Uterus (tissue), 4 donors: ENCODE measurements around the gene CREB5. TPM values are rescaled to one million over a fixed set of nuclear protein-coding genes. Genes with fewer than 3 reads are reported as not detected.
A peak's percentile ranks its signal among the peaks of the same experiment; 100 is the strongest.

Source experiments
- DNase-seq, 2 donors: peaks; one replicate each; pipeline ENCODE4 v3.0.0-alpha.2; 2019 to 2020
- H3K27ac ChIP-seq, 2 donors: fragments of 200-600 bp; sonication (generic); 1 replicate in 1 of 2; 2 replicates in 1 of 2; pipeline ENCODE4 v1.5.1; 2016 to 2018
- H3K27me3 ChIP-seq, 2 donors: fragments of 200-600 bp; sonication (generic); one replicate each; pipeline ENCODE4 v1.5.1; 2018 to 2019; ENCODE audit warnings: control low read depth in 1 of 2
- H3K36me3 ChIP-seq, 2 donors: fragments of 200-600 bp; sonication (generic); one replicate each; pipeline ENCODE4 v1.5.1; 2019; ENCODE audit warnings: control low read depth in 1 of 2
- H3K4me1 ChIP-seq, 2 donors: fragments of 200-600 bp; sonication (generic); one replicate each; pipeline ENCODE4 v1.5.1; 2018 to 2019; ENCODE audit warnings: control low read depth in 1 of 2
- H3K4me3 ChIP-seq, 2 donors: fragments of 200-600 bp; sonication (generic); 1 replicate in 1 of 2; 2 replicates in 1 of 2; pipeline ENCODE4 v1.5.1; 2018 to 2019; ENCODE audit warnings: mild to moderate bottlenecking in 1 of 2
- H3K9me3 ChIP-seq, 2 donors: fragments of 200-600 bp; sonication (generic); one replicate each; pipeline ENCODE4 v1.5.1; 2019; ENCODE audit warnings: control low read depth in 1 of 2
- POLR2A ChIP-seq, 2 donors: fragments of 450-650 bp; IDR thresholded peaks; one replicate each; pipeline ENCODE4 v1.6.1; 2016; ENCODE audit warnings: antibody characterized with exemption in 2 of 2, mild to moderate bottlenecking in 1 of 2, moderate library complexity in 1 of 2
- intact Hi-C: fragments of 100-400 bp; cut with DNase I; formaldehyde crosslinking; loops from one replicate; pipeline ENCODE4 v1.15.1; 2023; ENCODE audit warnings: low total_unique reads
- total RNA-seq, 4 donors: library from RNA; depleted of rRNA in 3 of 4; stranded (reverse); fragments of >200 nt in 3 of 4; gene quantifications; one replicate each; pipeline versions ENCODE4 v1.1.0 to v1.2.4, GENCODE V29; 2014 to 2023
- TF ChIP-seq, protein P1 (sequence below), 4 experiments: fragments of 200-600 bp in 2 of 4; fragments of 450-650 bp in 2 of 4; sonication (generic) in 2 of 4; IDR thresholded peaks; one replicate each; pipeline ENCODE4 v1.5.1; 2016 to 2019; ENCODE audit warnings: antibody characterized with exemption in 4 of 4, mild to moderate bottlenecking in 2 of 4, moderate library complexity in 1 of 4
- donor health status: DM: yes; HTN: yes; CAD: no.

Gene CREB5
- total RNA-seq, 4 donors from 2014 or later, result 7.1 to 40.2 (median 23.9) TPM

GRCh38 chr7:28417321-28417940 lies 5.1 kb downstream of the CREB5 start:
- no peaks in the 10 kb centered on the region for H3K9me3 ChIP-seq
- no peaks in the 10 kb centered on the region for H3K27me3 ChIP-seq
- no peak for TF ChIP-seq POLR2A (IDR thresholded peaks at IDR 0.05)
- TF ChIP-seq, protein P1, sequence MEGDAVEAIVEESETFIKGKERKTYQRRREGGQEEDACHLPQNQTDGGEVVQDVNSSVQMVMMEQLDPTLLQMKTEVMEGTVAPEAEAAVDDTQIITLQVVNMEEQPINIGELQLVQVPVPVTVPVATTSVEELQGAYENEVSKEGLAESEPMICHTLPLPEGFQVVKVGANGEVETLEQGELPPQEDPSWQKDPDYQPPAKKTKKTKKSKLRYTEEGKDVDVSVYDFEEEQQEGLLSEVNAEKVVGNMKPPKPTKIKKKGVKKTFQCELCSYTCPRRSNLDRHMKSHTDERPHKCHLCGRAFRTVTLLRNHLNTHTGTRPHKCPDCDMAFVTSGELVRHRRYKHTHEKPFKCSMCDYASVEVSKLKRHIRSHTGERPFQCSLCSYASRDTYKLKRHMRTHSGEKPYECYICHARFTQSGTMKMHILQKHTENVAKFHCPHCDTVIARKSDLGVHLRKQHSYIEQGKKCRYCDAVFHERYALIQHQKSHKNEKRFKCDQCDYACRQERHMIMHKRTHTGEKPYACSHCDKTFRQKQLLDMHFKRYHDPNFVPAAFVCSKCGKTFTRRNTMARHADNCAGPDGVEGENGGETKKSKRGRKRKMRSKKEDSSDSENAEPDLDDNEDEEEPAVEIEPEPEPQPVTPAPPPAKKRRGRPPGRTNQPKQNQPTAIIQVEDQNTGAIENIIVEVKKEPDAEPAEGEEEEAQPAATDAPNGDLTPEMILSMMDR (IDR thresholded peaks at IDR 0.05), result no peak
- intact Hi-C loops, result no loop called here
- no peaks in the 10 kb centered on the region for H3K4me1 ChIP-seq
- no peak for DNase-seq
- H3K36me3 ChIP-seq, result no peaks in the 10 kb centered on the region
- no peak overlapping the region for H3K27ac ChIP-seq
- H3K4me3 ChIP-seq, result no peak overlapping the region

GRCh38 chr7:28418311-28418710 lies 6.0 kb downstream of the CREB5 start:
- no peak for DNase-seq
- TF ChIP-seq, protein P1 (IDR thresholded peaks at IDR 0.05), result no peak
- TF ChIP-seq POLR2A (IDR thresholded peaks at IDR 0.05), result no peak
- Histone ChIP-seq H3K27ac (no peak overlapping the region), H3K4me1 (no peaks in the 10 kb centered on the region), H3K27me3 (no peaks in the 10 kb centered on the region), H3K36me3 (no peaks in the 10 kb centered on the region), H3K4me3 (no peak overlapping the region), H3K9me3 (no peaks in the 10 kb centered on the region)
- intact Hi-C loops, result no loop called here

GRCh38 chr7:28418966-28419365 lies 6.6 kb downstream of the CREB5 start:
- TF ChIP-seq, protein P1 (IDR thresholded peaks at IDR 0.05), result no peak
- TF ChIP-seq POLR2A (IDR thresholded peaks at IDR 0.05), result no peak
- intact Hi-C loops, result no loop called here
- Histone ChIP-seq H3K27ac (no peak overlapping the region), H3K36me3 (no peaks in the 10 kb centered on the region), H3K27me3 (no peaks in the 10 kb centered on the region), H3K4me3 (no peak overlapping the region), H3K9me3 (no peaks in the 10 kb centered on the region), H3K4me1 (no peaks in the 10 kb centered on the region)
- no peak for DNase-seq

- no peaks in the 10 kb centered on the region for H3K27me3 ChIP-seq
- DNase-seq, result peak in 1 of 2 donors; percentile 45
- no peak overlapping the region for H3K4me3 ChIP-seq
- intact Hi-C loops, result no loop called here
- no peaks in the 10 kb centered on the region for H3K9me3 ChIP-seq
- H3K27ac ChIP-seq, result no peak overlapping the region
- TF ChIP-seq, protein P1 (IDR thresholded peaks at IDR 0.05), result no peak
- no peak for TF ChIP-seq POLR2A (IDR thresholded peaks at IDR 0.05)
- H3K4me1 ChIP-seq, result no peaks in the 10 kb centered on the region
- H3K36me3 ChIP-seq, result no peaks in the 10 kb centered on the region
These were observed 7.4 kb downstream of the CREB5 start for GRCh38 chr7:28419716-28420115.

DNA sequence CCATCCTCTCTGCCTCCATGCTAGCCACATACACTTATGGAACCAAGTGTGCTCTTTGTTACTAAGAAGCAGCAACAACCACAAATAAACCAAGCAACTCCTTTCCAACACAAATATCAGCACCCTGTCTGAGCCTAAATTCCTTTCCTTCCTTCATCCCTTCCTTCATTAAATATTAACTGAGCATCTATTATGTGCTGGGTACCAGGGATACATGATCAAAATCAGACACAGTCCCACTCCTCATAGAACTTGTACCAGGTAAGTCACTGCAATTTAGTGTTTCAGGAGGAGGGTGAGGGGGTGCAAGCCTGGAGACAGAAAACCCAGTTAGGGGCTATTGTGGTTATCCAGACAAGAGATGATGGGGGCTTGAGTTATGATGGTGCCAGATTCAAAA lies 10.8 kb downstream of the CREB5 start:
- H3K9me3 ChIP-seq, result no peaks in the 10 kb centered on the region
- H3K27me3 ChIP-seq, result no peaks in the 10 kb centered on the region
- no peak overlapping the region for H3K4me3 ChIP-seq
- H3K36me3 ChIP-seq, result no peaks in the 10 kb centered on the region
- intact Hi-C loops, result no loop called here
- TF ChIP-seq POLR2A (IDR thresholded peaks at IDR 0.05), result no peak
- TF ChIP-seq, protein P1 (IDR thresholded peaks at IDR 0.05), result no peak
- no peak overlapping the region for H3K27ac ChIP-seq
- no peak for DNase-seq
- no peaks in the 10 kb centered on the region for H3K4me1 ChIP-seq
